Suppressor macrophage treated with lipopolysaccharide for 4 hours (primary cell): Measurements from ENCODE around the gene POLR2J.
"Not testable (repeated sequence)": the region's sequence is repeated elsewhere in the genome, so short reads cannot be mapped to it uniquely, and the experiment has no call there.

Experiments used
- DNase-seq: peaks from one replicate; pipeline ENCODE4 v3.0.0-alpha.2; 2020

POLR2J gene

DNA sequence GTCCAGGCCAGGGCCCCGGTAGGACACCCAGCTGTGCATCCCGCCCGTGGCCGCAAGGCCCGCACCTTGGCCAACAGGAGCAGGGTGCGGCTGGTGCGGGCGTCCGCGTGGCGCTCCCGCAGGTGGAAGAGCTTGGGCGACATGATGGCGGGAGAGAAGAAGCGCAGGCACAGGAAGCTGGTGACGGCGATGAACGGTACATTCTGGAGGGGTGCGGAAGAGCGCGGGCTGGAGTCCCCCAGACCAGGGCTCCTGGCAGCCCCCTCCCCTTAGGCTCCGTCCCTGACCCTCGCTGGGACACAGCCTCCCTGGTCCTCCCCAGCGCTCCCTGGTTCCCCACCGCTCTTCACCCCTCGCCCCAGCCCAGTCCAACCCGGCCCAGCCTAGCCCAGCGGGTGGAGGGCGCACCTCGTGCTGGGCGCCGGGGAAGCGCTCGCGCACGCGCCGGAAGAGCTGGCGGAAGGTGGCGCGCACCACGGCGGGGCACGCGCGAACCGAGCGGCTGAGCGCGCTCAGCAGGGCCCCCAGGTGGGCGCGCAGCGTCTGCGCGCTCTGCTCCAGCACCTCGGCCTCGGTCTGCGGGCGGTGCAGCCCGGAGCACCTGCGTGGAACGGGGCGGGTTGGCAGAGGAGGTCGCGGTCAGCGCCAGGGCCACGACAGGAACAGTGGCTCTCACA, 15.9 kb upstream of the POLR2J start:
- DNase-seq = not testable (repeated sequence)

DNA sequence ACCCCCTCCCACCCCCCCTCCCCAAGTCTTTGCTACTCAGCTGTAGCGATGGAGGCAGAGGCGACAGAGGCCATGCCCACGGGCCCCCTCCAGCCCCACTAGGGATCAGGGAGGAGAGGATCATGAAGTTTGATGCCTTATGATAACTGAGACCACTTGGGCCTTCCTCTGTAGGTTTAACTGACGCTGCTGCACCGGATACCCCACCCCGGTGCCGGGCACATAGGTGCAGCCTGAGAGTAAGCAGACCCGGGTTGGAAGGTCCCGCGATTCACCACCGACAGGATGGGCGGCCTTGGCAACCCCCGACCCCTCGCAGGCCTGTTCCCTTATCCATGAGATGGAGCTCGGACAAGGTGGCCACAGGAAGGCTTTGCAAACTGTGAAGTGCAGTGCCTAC, 15.3 kb upstream of the POLR2J start:
- not testable (repeated sequence) for DNase-seq

GRCh38 chr7:102493220-102493935, 14.7 kb upstream of the POLR2J start:
- DNase-seq = not testable (repeated sequence)

DNA sequence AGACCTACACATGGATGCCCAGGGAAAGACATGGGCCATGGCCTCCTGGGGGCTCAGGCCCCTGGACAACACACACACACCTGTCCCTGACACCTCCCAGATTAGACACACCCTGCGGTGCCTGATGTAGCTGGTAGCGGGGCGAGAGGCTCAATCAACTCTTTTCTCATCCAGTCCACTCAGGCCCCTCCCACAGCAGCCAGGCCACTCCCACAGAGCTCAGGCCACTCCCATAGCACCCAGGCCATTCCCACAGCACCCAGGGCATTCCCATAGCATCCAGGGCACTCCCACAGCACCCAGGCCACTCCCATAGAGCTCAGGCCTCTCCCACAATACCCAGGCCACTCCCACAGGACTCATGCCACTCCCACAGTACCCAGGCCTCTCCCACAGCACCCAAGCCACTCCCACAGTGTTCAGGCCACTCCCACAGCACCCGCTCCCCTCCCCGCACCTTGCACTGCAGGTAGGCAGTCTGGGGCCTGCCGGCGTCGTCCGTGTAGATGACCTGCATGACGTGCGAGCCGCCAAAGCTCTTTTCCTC, 11.9 kb upstream of the POLR2J start:
- not testable (repeated sequence) for DNase-seq

DNA sequence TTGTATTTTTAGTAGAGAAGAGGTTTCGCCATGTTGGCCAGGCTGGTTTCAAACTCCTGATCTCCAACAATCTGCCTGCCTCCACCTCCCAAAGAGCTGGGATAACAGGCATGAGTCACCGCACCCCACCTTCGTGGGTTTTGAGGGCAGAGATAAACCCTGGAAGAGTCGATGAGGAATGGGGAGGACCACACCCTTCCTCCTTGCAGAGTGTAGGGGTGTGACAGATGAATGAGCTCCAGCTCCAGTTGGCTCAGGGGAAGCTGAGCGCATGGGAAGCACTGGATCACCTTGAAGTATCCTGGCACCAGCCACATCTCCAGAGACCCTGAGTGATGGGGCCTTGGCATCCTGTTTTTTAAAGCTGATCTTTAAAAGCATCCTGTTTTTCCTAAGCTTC, 5.6 kb upstream of the POLR2J start:
- not testable (repeated sequence) for DNase-seq

DNA sequence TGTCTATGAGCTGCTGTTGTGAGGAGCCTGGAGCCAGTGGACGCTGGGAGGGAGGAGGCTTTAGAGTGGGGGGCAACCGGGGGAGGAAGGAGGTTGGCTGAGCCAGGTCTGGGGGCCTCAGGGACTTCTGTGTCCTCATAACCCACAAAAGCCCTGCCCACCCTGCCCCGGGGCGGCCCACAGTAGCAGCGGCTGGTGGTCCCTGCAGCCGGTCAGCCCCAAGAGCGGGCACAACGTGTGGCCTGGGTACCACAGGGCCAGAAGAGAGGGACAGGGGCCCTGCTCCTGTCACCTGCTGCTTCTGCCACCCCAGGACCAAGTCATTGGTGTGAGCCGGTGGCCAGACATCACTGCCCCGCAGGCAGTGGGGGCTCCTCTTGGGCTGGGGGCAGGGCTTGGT, 3.2 kb upstream of the POLR2J start:
- DNase-seq = not testable (repeated sequence)

GRCh38 chr7:102479982-102480637, 1.4 kb upstream of the POLR2J start:
- not testable (repeated sequence) for DNase-seq

- not testable (repeated sequence) for DNase-seq
Measured at GRCh38 chr7:102479209-102479584, 475 bp upstream of the POLR2J start.

- not testable (repeated sequence) for DNase-seq
Measured at GRCh38 chr7:102474736-102475435, 3.8 kb downstream of the POLR2J start.

- not testable (repeated sequence) for DNase-seq
Measured at GRCh38 chr7:102474116-102474515, 4.6 kb downstream of the POLR2J start.

DNA sequence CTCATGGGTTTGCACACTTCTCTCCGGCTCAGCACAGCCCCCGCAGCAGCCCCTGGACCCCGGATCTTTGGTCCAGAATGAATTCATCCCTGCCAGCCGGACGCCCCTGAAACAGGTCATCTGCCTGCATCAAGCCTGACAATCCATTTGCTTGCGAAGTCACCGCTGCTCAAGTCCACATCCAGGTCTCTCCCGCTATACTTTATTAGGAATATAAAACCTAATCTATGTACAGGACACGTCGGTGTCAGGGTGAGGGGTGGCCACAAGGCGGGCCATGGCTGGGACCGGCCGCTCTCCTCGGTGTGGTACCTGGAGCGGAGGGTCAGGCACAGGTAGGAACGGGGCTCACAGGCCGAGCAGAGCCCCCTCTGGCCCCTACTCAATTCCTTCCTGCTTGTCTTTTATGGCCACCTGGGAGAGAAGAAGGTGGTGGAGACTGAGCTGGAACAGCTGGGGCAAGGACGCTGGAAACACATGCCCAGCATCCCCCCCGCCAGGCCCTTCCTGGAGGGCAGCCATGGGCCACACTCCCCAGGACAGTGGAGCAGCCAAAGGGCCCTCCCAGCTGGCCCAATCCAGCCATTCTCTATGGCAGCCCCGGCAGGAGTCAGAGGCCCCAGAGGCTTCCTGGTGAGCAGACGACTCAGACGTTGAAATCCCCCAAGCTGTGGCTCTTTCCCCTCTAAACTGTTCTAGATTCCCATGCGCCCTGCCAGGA, 5.3 kb downstream of the POLR2J start:
- no peak for DNase-seq

- no peak for DNase-seq
Measured at GRCh38 chr7:102472126-102473041, 6.3 kb downstream of the POLR2J start.

DNA sequence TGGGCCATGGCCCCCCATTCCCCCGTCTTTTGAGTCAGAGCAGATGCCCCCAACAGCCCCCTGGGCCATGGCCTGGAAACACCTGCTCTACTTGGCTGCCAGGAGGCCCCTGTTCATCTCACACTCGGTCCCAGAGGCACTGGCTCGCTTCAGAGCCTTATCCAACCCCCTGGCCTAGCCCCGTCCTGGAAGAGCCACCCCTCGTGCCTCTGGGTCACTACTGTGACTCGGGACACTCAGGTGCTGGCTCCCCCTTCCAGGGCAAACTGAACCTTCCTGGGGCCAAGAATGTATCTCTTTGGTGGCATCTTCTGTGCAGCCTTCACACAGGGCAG, 7.0 kb downstream of the POLR2J start:
- no peak for DNase-seq

DNA sequence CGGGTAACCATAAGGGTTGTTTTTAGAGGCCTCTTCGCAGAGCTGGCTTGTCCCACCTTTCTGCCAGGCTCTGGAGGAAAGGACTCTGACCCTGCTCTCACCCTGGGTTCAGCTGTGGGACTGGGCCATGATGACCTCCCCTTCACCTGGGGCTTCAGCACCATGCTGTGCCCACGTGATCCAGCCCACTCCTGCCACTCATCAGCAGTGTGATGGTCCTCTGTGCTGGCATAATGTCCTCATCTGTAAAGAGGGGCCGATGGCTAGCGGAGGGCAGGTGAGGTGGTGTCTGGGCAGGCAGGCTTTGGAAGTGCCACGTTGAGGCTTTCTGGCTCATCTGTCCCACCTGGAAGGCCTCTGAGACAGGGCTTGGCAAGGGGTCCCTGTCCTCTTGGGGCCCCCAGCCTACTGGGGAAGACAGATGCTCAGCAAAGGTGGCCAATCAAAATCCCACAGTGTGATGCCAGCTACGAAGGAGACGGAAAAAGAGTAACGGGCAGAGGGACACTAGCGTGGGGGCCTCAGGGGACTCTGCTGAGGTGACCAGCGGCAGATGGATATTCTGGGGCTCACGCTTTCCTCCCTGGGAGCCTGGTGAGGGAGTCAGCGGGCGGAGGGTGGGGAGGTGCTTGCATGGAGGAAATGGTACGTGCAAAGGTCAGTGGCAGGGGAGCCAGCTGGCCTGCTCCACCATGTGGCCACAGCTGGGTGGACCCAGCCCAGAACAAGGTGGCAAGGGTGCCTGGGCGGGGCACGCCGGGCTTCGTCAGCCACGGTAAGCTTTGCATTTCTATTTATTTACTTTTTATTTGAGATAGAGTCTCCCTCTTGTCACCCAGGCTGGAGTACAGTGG, 8.5 kb downstream of the POLR2J start:
- no peak for DNase-seq

GRCh38 chr7:102469351-102469971, 9.3 kb downstream of the POLR2J start:
- DNase-seq = no peak

DNA sequence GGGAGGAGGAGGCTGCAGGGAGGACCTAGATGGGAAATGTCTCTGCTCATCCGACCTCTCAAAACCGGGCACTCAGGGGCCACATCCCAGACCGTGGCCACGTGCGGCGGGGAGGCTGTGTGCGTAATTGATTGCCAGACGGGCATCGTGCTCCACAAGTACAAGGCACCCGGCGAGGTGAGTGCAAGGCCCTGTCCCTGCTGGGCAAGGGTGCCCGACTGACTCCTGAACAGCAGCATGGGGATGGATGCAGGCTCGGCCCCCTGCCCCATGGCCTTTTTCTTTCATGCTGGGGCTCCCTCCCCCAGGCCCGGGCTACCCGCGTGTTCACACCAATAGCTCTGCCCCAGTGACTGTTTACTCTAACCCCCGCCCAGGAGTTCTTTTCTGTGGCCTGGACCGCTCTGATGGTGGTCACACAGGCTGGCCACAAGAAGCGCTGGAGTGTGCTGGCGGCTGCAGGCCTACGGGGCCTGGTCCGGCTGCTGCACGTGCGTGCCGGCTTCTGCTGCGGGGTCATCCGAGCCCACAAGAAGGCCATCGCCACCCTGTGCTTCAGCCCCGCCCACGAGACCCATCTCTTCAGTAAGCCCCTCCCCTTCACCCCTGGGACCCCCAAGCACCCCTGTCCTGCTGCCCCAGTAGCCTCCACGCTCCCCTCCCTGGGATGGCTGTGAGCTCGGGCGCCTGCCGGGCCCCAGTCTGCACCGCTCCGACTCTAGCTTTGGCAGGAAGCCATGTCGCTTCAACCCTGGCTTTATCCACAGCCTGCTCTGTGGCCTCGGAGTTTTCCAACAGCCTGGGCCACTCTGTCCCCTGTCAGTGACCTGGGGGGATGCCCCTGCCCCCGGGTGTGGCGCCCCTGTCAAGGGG, 10.0 kb downstream of the POLR2J start:
- no peak for DNase-seq

- DNase-seq = no peak
Measured at GRCh38 chr7:102467581-102468477, 10.9 kb downstream of the POLR2J start.

DNA sequence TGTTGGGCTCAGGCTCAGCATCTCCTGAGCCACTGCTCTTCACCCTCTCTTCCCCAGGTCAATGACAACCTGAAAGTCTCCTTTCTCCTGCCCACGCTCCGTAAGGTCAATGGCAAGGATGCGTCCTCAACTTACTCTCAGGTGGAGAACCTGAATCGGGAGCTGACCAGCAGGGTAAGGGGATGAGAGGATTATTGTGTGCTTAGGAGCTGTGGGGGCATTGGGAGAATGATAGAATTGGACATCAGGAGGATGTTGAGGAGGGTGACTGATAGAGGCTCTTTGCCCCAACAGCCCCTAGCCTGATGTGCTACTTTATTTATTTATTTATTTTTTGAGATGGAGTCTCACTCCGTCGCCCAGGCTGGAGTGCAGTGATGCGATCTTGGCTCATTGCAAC, 12.6 kb downstream of the POLR2J start:
- DNase-seq = no peak
